M059J (cell line): Measurements from ENCODE around the gene AFDN. TPM values are rescaled to one million over a fixed set of nuclear protein-coding genes. Genes with fewer than 3 reads are reported as not detected.

Experiments used
- DNase-seq: peaks from one replicate; pipeline ENCODE4 v3.0.0-alpha.2; 2012; ENCODE audit warnings: low read depth
- total RNA-seq: library from RNA; depleted of rRNA; stranded (reverse); fragments of >200 nt; shearing (Covaris generic); gene quantifications from 2 replicates; pipeline ENCODE4 v1.2.3, GENCODE V29; 2014

Gene AFDN
- total RNA-seq, 1 experiment from 2014 or later: 32.3 TPM

DNA sequence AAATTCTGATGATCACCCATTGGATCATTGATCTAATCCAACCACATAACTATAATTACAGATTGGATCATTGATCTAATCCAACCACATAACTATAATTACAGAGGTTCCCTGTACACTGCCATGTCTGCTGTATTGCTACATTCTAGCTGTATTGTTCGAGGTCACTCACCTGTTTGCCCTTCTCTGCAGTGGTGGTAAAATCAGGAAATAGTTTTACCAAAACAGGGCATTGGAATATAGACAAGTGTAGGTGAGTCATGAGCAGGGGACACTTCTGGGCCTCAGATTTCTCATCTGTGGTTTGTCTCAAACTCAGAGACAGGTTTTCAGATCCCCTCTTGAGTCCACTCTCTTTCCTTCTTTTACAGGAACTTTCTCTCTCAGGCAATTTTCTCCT is 9.0 kb upstream of the AFDN start:
- DNase-seq: no peak

DNA sequence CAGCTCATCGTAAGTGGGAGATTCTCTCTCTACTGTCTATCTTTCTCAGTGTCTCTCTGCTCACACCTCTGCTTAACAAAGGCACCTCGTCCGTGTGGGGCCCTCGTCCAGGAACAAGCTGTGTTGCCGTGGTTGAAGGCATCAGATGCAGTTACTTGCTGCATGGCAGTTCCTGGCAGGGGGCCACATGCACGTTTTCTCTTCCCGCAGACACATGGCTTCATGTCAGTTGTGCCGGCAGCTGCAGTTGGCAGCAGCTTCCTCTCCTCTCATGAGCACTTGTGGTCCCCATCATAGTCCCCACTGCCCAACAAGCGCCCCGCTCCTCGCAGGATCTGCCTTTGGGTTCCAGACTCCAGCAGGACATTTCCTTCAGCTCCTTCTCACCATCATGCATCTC is 7.1 kb upstream of the AFDN start:
- no peak for DNase-seq

- no peak for DNase-seq
Measured at GRCh38 chr6:167820681-167821080, 6.0 kb upstream of the AFDN start.

- no peak for DNase-seq
Measured at GRCh38 chr6:167824591-167825331, 1.9 kb upstream of the AFDN start.

- DNase-seq: peak; percentile 51
Measured at GRCh38 chr6:167825332-167826229, 1.1 kb upstream of the AFDN start.

DNA sequence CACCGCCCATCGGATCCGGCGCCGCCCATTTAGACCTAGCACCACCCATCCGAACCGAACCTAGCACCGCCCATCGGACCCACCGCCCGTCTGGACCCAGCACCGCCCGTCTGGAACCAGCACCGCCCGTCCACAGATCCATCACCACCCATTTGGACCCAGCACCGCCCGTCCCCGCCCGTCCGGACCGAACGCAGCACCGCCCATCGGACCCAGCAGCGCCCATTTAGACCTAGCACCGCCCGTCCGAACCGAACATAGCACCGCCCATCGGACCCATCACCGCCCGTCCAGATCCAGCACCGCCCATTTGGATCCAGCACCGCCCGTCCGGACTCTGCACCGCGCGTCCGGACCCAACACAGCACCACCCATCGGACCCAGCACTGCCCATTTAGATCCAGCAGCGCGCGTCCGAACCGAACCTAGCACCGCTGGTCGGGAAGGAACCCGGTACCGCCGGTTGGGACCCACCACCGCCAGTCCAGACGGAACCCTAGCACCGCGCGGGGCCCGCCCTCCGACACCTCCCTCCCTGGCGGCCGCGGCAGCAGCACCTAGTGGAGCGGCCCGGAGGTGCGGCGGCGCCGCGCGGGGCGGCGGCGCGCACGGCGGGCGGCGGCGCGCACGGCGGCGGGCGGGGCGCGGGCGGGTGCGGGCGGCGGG is 348 bp upstream of the AFDN start:
- peak; percentile 59 for DNase-seq

- peak; percentile 68 for DNase-seq
Measured at GRCh38 chr6:167827583-167828324, 1.0 kb downstream of the AFDN start.

- DNase-seq: no peak
Measured at GRCh38 chr6:167828325-167828956, 1.7 kb downstream of the AFDN start.

DNA sequence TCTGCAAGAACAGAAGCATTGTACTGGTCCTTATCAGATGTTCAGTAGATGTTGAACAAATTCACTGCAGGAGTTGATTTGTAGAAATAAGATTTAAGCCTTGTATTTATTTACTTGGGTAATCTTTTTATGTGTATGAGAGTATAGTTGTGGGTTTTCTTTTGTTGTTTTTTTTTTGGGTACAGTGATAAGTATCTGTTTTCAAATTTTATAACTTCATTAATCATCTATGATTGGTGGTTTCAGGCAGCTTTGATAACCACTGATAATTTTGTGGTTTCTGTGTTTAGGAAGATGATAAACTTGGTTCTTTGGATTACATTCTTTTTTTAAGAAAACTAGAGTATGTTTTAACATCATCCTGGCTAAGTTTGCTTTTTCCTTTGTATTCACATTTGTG is 2.8 kb downstream of the AFDN start:
- DNase-seq: peak; percentile 36

DNA sequence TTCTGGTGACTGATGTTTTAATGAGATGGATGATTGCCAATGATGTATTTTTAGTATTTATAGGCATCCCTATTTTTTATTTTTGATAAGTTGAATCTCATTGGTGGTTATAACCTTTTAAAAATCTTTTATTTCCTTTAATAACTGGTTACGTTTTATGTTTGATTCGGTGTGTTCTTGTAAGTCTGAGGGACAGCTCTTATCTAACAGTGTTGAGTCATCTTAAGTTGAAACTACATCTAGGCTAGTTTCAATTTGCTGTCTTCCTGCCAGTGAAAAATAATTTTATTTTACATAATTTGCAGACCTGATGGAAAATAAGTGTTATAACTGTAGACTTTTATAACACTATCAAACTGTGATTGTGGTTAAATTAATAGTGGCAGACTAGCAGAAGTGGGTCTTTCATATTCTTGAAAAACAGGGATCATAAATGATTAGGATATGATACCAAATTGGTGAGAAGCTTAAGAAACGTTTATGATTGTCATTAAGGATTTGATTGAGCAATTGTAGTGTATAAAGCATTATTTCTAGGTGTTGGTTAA is 4.6 kb downstream of the AFDN start:
- no peak for DNase-seq

GRCh38 chr6:167832497-167833395 is 6.0 kb downstream of the AFDN start:
- no peak for DNase-seq

DNA sequence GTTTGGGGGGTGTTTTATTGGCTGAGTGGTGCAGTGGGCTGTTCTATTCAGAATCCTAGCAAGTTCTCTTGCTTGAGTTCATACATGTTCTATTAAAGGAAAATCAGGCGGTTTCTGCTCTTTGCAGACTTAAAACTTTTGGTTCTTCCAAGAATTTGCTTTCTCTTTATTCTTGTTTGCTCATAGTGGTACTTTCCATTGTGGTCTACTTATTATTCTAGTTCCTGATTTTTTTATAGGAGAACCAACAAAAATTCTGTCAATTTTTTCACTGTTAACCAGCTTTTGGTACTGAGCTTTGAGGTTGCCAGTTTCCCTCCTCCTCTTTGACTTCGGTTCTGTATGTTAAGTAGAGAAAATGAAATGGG is 6.7 kb downstream of the AFDN start:
- no peak for DNase-seq

DNA sequence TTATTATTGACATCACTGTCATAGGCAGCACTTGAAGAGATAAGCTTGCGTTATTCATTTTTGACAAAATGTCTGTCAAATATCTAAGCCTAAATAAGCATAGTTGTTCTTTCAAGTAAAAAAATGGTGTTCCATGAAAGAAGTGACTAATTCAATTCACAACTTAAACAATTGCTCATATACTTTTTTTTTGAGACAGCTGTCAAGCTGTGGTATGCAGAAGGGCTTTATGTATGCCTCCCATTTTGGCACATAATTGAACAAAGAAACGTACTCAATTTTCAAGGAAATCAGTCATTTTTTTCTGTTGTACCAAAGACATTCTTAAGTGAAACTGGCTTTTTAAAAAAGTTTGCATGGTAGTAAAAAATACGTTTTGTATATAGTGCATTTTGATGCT is 8.5 kb downstream of the AFDN start:
- DNase-seq: no peak

GRCh38 chr6:167836721-167837120 is 10.0 kb downstream of the AFDN start:
- no peak for DNase-seq

- no peak for DNase-seq
Measured at GRCh38 chr6:167838207-167838748, 11.6 kb downstream of the AFDN start.

DNA sequence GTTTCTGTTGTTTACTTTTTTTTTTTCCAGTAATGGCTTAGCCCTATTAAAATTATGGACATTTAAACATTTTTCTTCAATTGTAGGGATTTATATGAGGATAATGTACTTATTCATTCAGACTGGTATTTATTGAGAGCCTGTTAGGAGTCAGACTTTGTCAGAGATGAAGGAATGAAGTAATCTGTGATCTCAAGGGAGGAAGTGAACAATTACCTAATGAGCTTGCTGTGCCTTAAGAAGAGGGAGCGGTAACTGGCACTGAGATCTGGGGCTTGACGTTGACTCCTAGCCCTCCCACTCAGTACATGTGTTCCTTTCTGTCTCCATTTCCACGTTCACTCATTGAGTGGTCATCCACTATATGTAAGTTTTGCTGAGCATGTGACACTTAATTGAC is 12.6 kb downstream of the AFDN start:
- DNase-seq: no peak

DNA sequence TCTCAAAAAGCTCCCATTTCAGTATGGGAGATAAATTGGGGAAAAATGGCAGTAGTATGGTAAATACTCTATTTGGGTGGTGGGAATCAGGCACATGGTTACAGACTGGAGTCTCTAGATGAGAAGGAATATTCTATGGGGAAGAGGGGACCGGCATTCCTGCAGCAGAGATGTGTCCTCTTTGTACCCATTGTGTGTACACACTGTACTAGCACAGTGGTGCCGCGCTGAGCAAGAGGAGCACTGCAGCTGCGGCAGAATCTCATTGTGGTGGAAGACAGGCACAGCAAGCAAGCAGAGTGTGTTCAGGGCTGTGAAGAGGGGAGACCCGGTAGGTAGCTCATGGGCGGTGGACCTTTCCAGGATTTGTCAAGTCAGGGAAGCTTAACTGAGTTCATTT is 13.0 kb downstream of the AFDN start:
- DNase-seq: no peak

DNA sequence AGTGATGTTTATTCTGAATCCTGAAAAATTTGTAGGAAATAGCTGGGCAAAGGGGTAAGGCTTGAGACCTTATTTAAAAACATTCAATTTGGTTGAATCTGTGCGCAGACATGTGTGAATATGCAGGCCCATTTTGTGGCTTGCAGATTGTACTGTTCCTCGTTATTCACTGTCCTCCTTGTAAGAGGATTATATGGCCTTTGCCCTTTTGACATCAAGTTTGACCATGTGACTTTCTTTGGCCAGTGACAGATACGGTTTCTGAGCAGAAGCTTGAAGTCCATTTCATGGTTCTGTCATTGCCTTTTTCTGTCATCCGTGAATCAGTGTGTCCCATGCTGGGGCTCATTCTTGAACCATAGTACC is 13.4 kb downstream of the AFDN start:
- no peak for DNase-seq

DNA sequence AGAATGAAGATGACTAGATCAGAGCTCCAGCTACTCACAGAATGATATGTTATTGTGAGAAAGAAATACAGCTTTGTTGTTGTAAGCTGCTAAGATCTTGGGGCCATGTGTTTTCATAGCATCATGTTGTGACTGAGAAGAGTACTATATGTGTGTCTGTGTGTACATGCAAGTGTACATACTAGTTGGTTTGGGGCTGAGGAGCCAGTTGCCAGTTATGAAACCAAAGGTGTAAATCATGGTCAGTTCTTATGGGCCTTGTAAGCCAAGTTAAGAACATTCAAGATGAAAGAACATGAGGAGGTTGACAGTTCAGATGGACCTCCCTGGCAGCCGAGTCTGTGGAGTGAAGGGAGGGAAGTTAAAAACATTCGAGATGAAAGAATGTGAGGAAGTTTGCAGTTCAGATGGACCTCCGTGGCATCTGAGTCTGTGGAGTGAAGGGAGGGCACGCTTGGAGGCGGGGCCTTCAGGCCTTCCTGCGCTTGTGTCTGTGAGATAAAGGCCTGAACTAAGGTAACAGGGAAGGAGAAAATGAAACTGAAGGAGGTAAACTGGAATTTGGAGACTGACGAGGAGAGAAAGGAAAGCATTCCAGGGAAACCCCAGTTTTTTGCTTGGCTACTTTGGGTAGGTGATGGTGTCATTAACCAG is 13.9 kb downstream of the AFDN start:
- no peak for DNase-seq
